Measurements from ENCODE around the gene ADD3. TPM values are rescaled to one million over a fixed set of nuclear protein-coding genes. Genes with fewer than 3 reads are reported as not detected.

ADD3 gene
- total and polyA plus RNA-seq, 4 donors = 15.4 to 55.9 (median 22.8) TPM

DNA sequence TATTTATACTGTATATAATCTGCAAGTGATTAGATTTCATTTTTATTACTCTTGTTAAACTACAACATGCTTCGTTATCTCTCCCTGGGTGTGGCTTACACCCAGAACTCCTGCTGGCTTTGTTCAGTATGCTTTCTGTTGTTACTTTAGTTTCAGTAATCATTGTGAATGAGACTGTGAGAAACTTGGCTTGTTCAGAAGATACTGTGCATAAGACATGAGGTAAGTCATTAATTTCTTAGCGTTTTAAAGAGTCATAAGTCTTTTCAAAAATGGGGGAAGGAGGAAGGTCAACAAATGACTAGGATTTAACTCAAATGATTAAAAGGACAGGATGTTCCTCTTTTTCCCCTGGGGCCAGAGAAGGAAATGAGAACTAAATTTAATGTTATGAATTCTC is 11.6 kb upstream of the ADD3 start:
- no peak for DNase-seq (ENCODE audit: low spot score)
- Histone ChIP-seq H3K4me1 (ENCODE audit: control insufficient read depth in 4 of 4, insufficient read depth in 4 of 4, low read length in 3 of 4) (no peaks in the 10 kb centered on the region), H3K27me3 (ENCODE audit: control insufficient read depth in 4 of 4, insufficient read depth in 4 of 4, low read length in 3 of 4) (no peaks in the 10 kb centered on the region), H3K9me3 (ENCODE audit: control insufficient read depth in 4 of 4, low read length in 3 of 4) (no peaks in the 10 kb centered on the region), H3K9ac (ENCODE audit: low read depth in 1 of 2, low read length in 2 of 2) (no peak overlapping the region), H3K27ac (ENCODE audit: low read depth in 1 of 2, low read length in 2 of 2) (no peak overlapping the region), H3K36me3 (ENCODE audit: control insufficient read depth in 4 of 4, insufficient read depth in 3 of 4, low read depth in 1 of 4, low read length in 3 of 4) (no peaks in the 10 kb centered on the region), H3K4me3 (ENCODE audit: low read depth in 1 of 3, low read length in 3 of 3) (no peak overlapping the region)
- WGBS = 64% methylated on average over 2 of the region's 2 CpGs
- TF ChIP-seq HNF4G (IDR thresholded peaks at IDR 0.05) = no peak
- TF ChIP-seq TAF1 (conservative IDR thresholded peaks at IDR 0.05) = no peak
- TF ChIP-seq, protein P1, sequence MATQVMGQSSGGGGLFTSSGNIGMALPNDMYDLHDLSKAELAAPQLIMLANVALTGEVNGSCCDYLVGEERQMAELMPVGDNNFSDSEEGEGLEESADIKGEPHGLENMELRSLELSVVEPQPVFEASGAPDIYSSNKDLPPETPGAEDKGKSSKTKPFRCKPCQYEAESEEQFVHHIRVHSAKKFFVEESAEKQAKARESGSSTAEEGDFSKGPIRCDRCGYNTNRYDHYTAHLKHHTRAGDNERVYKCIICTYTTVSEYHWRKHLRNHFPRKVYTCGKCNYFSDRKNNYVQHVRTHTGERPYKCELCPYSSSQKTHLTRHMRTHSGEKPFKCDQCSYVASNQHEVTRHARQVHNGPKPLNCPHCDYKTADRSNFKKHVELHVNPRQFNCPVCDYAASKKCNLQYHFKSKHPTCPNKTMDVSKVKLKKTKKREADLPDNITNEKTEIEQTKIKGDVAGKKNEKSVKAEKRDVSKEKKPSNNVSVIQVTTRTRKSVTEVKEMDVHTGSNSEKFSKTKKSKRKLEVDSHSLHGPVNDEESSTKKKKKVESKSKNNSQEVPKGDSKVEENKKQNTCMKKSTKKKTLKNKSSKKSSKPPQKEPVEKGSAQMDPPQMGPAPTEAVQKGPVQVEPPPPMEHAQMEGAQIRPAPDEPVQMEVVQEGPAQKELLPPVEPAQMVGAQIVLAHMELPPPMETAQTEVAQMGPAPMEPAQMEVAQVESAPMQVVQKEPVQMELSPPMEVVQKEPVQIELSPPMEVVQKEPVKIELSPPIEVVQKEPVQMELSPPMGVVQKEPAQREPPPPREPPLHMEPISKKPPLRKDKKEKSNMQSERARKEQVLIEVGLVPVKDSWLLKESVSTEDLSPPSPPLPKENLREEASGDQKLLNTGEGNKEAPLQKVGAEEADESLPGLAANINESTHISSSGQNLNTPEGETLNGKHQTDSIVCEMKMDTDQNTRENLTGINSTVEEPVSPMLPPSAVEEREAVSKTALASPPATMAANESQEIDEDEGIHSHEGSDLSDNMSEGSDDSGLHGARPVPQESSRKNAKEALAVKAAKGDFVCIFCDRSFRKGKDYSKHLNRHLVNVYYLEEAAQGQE (IDR thresholded peaks at IDR 0.05) = no peak
- TF ChIP-seq GABPA (IDR thresholded peaks at IDR 0.05 in 1 of 2, conservative IDR thresholded peaks at IDR 0.05 in 1 of 2) = no peak
- no peak for TF ChIP-seq FOXA1 (IDR thresholded peaks at IDR 0.05)
- TF ChIP-seq YY1 (IDR thresholded peaks at IDR 0.05) = no peak
- TF ChIP-seq, protein P2, sequence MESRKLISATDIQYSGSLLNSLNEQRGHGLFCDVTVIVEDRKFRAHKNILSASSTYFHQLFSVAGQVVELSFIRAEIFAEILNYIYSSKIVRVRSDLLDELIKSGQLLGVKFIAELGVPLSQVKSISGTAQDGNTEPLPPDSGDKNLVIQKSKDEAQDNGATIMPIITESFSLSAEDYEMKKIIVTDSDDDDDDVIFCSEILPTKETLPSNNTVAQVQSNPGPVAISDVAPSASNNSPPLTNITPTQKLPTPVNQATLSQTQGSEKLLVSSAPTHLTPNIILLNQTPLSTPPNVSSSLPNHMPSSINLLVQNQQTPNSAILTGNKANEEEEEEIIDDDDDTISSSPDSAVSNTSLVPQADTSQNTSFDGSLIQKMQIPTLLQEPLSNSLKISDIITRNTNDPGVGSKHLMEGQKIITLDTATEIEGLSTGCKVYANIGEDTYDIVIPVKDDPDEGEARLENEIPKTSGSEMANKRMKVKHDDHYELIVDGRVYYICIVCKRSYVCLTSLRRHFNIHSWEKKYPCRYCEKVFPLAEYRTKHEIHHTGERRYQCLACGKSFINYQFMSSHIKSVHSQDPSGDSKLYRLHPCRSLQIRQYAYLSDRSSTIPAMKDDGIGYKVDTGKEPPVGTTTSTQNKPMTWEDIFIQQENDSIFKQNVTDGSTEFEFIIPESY (IDR thresholded peaks at IDR 0.05) = no peak
- TF ChIP-seq HNF4A (conservative IDR thresholded peaks at IDR 0.05) = no peak
- TF ChIP-seq RAD21 (IDR thresholded peaks at IDR 0.05) = no peak
- no peak for TF ChIP-seq RXRA (IDR thresholded peaks at IDR 0.05)
- no peak for TF ChIP-seq EGR1 (IDR thresholded peaks at IDR 0.05; ENCODE audit: low read depth in 2 of 2)
- TF ChIP-seq, protein P3, sequence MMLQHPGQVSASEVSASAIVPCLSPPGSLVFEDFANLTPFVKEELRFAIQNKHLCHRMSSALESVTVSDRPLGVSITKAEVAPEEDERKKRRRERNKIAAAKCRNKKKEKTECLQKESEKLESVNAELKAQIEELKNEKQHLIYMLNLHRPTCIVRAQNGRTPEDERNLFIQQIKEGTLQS (IDR thresholded peaks at IDR 0.05) = no peak
- TF ChIP-seq, protein P4, sequence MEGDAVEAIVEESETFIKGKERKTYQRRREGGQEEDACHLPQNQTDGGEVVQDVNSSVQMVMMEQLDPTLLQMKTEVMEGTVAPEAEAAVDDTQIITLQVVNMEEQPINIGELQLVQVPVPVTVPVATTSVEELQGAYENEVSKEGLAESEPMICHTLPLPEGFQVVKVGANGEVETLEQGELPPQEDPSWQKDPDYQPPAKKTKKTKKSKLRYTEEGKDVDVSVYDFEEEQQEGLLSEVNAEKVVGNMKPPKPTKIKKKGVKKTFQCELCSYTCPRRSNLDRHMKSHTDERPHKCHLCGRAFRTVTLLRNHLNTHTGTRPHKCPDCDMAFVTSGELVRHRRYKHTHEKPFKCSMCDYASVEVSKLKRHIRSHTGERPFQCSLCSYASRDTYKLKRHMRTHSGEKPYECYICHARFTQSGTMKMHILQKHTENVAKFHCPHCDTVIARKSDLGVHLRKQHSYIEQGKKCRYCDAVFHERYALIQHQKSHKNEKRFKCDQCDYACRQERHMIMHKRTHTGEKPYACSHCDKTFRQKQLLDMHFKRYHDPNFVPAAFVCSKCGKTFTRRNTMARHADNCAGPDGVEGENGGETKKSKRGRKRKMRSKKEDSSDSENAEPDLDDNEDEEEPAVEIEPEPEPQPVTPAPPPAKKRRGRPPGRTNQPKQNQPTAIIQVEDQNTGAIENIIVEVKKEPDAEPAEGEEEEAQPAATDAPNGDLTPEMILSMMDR (IDR thresholded peaks at IDR 0.05; ENCODE audit: low read depth, low read length, missing input control) = no peak

DNA sequence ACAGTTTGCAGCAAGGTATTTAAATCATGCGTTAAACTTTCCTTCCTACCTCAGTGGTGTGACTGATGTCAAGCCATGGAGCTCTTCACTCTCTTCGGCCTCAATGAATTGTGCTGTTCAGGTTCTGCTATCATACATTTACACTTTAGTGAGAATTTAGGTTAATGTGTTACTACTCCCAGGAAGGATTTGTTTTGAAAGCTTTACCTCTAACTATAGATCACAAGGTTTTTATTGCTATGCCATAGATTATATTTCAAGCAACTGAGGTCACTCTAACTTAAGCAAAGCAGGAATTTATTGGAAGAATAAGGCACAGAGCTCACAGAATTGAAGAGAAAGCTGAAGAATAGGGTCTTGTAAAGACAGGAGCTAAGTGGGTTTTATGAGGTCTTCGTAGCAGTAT is 11.0 kb upstream of the ADD3 start:
- TF ChIP-seq, protein P3 (IDR thresholded peaks at IDR 0.05) = no peak
- no peak for TF ChIP-seq JUND (IDR thresholded peaks at IDR 0.05)
- TF ChIP-seq RXRA (IDR thresholded peaks at IDR 0.05) = no peak
- TF ChIP-seq RAD21 (IDR thresholded peaks at IDR 0.05) = no peak
- Histone ChIP-seq H3K4me1 (ENCODE audit: control insufficient read depth in 4 of 4, insufficient read depth in 4 of 4, low read length in 3 of 4) (no peaks in the 10 kb centered on the region), H3K27me3 (ENCODE audit: control insufficient read depth in 4 of 4, insufficient read depth in 4 of 4, low read length in 3 of 4) (no peaks in the 10 kb centered on the region), H3K9me3 (ENCODE audit: control insufficient read depth in 4 of 4, low read length in 3 of 4) (no peaks in the 10 kb centered on the region), H3K4me3 (ENCODE audit: low read depth in 1 of 3, low read length in 3 of 3) (no peak overlapping the region), H3K9ac (ENCODE audit: low read depth in 1 of 2, low read length in 2 of 2) (no peak overlapping the region), H3K36me3 (ENCODE audit: control insufficient read depth in 4 of 4, insufficient read depth in 3 of 4, low read depth in 1 of 4, low read length in 3 of 4) (no peaks in the 10 kb centered on the region), H3K27ac (ENCODE audit: low read depth in 1 of 2, low read length in 2 of 2) (no peak overlapping the region)
- WGBS = 84% methylated on average over 3 of the region's 3 CpGs
- no peak for DNase-seq (ENCODE audit: low spot score)
